Vagina (tissue), 2 donors: ENCODE data around the gene ZNF516. TPM values are rescaled to one million over a fixed set of nuclear protein-coding genes. Genes with fewer than 3 reads are reported as not detected.

Source experiments
- DNase-seq, 2 donors: peaks; one replicate each; pipeline ENCODE4 v3.0.0-alpha.2; 2017; ENCODE audit errors: extremely low spot score in 2 of 2
- H3K27ac ChIP-seq: fragments of 200-600 bp; sonication (generic); one replicate; pipeline ENCODE4 v1.5.1; 2019
- H3K27me3 ChIP-seq: fragments of 200-600 bp; sonication (generic); one replicate; pipeline ENCODE4 v1.5.1; 2019
- H3K36me3 ChIP-seq, 2 donors: fragments of 200-600 bp; sonication (generic); one replicate each; pipeline ENCODE4 v1.5.1; 2017 to 2019
- H3K4me1 ChIP-seq: fragments of 200-600 bp; sonication (generic); one replicate; pipeline ENCODE4 v1.5.1; 2019
- H3K4me3 ChIP-seq, 2 donors: fragments of 200-600 bp; sonication (generic); 1 replicate in 1 of 2; 2 replicates in 1 of 2; pipeline ENCODE4 v1.5.1; 2016 to 2019
- H3K9me3 ChIP-seq: fragments of 200-600 bp; sonication (generic); one replicate; pipeline ENCODE4 v1.5.1; 2019
- POLR2A ChIP-seq, 2 donors: fragments of 450-650 bp; IDR thresholded peaks; one replicate each; pipeline ENCODE4 v1.6.1; 2017; ENCODE audit warnings: antibody characterized with exemption in 2 of 2, mild to moderate bottlenecking in 2 of 2, moderate library complexity in 2 of 2
- POLR2AphosphoS5 ChIP-seq, 2 donors: sonication (generic); formaldehyde crosslinking; IDR thresholded peaks; one replicate each; pipeline ENCODE4 v1.9.0; 2017; ENCODE audit warnings: antibody characterized with exemption in 2 of 2, mild to moderate bottlenecking in 2 of 2, low read depth in 1 of 2; ENCODE audit not compliant: insufficient read depth in 1 of 2
- intact Hi-C: fragments of 100-400 bp; cut with DNase I; formaldehyde crosslinking; loops from one replicate; pipeline ENCODE4 v1.15.1; 2023
- total RNA-seq: library from RNA; depleted of rRNA; stranded (reverse); fragments of >200 nt; gene quantifications from one replicate; pipeline ENCODE4 v1.2.3, GENCODE V29; 2016
- TF ChIP-seq, protein P1 (sequence below), 3 experiments: fragments of 450-650 bp in 2 of 3; fragments of 200-600 bp in 1 of 3; sonication (generic) in 1 of 3; IDR thresholded peaks; one replicate each; pipeline ENCODE4 v1.5.1; 2017 to 2019; ENCODE audit warnings: antibody characterized with exemption in 3 of 3, mild to moderate bottlenecking in 2 of 3, moderate library complexity in 2 of 3

ZNF516 gene
- total RNA-seq, 1 donor from 2014 or later = 46.4 TPM

- H3K27ac ChIP-seq = peak overlapping the region; percentile 97
- H3K36me3 ChIP-seq = no peaks in the 10 kb centered on the region
- H3K9me3 ChIP-seq = no peaks in the 10 kb centered on the region
- no peak for DNase-seq
- peaks cover 37% of the 10 kb centered on the region for H3K4me1 ChIP-seq
- TF ChIP-seq POLR2A (IDR thresholded peaks at IDR 0.05) = no peak
- TF ChIP-seq, protein P1, sequence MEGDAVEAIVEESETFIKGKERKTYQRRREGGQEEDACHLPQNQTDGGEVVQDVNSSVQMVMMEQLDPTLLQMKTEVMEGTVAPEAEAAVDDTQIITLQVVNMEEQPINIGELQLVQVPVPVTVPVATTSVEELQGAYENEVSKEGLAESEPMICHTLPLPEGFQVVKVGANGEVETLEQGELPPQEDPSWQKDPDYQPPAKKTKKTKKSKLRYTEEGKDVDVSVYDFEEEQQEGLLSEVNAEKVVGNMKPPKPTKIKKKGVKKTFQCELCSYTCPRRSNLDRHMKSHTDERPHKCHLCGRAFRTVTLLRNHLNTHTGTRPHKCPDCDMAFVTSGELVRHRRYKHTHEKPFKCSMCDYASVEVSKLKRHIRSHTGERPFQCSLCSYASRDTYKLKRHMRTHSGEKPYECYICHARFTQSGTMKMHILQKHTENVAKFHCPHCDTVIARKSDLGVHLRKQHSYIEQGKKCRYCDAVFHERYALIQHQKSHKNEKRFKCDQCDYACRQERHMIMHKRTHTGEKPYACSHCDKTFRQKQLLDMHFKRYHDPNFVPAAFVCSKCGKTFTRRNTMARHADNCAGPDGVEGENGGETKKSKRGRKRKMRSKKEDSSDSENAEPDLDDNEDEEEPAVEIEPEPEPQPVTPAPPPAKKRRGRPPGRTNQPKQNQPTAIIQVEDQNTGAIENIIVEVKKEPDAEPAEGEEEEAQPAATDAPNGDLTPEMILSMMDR (IDR thresholded peaks at IDR 0.05) = no peak
- no peak for TF ChIP-seq POLR2AphosphoS5 (IDR thresholded peaks at IDR 0.05; ENCODE audit: insufficient read depth in 1 of 2, low read depth in 1 of 2)
- peak overlapping the region; percentile 79 to 99 for H3K4me3 ChIP-seq
- H3K27me3 ChIP-seq = no peaks in the 10 kb centered on the region
- intact Hi-C loops = loop anchor here (5.0 to 10.0 kb wide), 2 partner anchors 38 to 75 kb away; no protein-coding TSS in a partner anchor
Observed at GRCh38 chr18:76490033-76490432, 5.0 kb downstream of the ZNF516 start.

DNA sequence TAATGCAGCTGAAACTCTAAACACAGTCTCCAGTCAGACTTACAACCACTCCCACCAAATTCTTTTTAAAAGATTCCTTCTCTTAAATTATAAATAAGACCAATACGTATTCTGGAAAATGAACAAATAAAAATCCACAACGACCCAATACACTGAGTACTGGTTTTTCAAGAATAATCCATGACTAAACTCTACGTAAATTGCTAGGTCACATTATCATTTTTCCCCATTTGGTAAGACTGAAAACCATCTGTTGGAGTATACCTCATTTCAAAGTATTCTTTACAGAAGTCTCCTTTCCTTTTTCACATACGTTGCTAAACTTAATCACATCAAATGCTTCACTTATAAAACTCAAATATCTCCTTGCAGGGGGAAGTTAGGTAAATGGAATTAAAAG lies 6.0 kb downstream of the ZNF516 start:
- Histone ChIP-seq H3K27ac (peak overlapping the region; percentile 97), H3K4me3 (peak overlapping the region; percentile 41 to 79), H3K4me1 (peaks cover 40% of the 10 kb centered on the region), H3K9me3 (no peaks in the 10 kb centered on the region), H3K27me3 (no peaks in the 10 kb centered on the region), H3K36me3 (no peaks in the 10 kb centered on the region)
- no peak for DNase-seq
- intact Hi-C loops = no loop called here
- TF ChIP-seq POLR2AphosphoS5 (IDR thresholded peaks at IDR 0.05; ENCODE audit: insufficient read depth in 1 of 2, low read depth in 1 of 2) (no peak), POLR2A (IDR thresholded peaks at IDR 0.05) (no peak)
- TF ChIP-seq, protein P1 (IDR thresholded peaks at IDR 0.05) = no peak

- no peak for DNase-seq
- TF ChIP-seq POLR2AphosphoS5 (IDR thresholded peaks at IDR 0.05; ENCODE audit: insufficient read depth in 1 of 2, low read depth in 1 of 2) = no peak
- TF ChIP-seq POLR2A (IDR thresholded peaks at IDR 0.05) = no peak
- TF ChIP-seq, protein P1 (IDR thresholded peaks at IDR 0.05) = no peak
- peak overlapping the region; percentile 41 to 79 for H3K4me3 ChIP-seq
- peaks cover 45% of the 10 kb centered on the region for H3K4me1 ChIP-seq
- H3K27me3 ChIP-seq = no peaks in the 10 kb centered on the region
- H3K36me3 ChIP-seq = no peaks in the 10 kb centered on the region
- no peaks in the 10 kb centered on the region for H3K9me3 ChIP-seq
- intact Hi-C loops = no loop called here
- peak overlapping the region; percentile 97 for H3K27ac ChIP-seq
Observed at GRCh38 chr18:76488190-76488589, 6.9 kb downstream of the ZNF516 start.

- peak overlapping the region; percentile 97 for H3K27ac ChIP-seq
- H3K4me3 ChIP-seq = peak overlapping the region; percentile 41 to 79
- intact Hi-C loops = no loop called here
- TF ChIP-seq POLR2A (IDR thresholded peaks at IDR 0.05) = no peak
- TF ChIP-seq POLR2AphosphoS5 (IDR thresholded peaks at IDR 0.05; ENCODE audit: insufficient read depth in 1 of 2, low read depth in 1 of 2) = peak in 1 of 2 donors; percentile 12
- TF ChIP-seq, protein P1 (IDR thresholded peaks at IDR 0.05) = no peak
- H3K9me3 ChIP-seq = no peaks in the 10 kb centered on the region
- H3K4me1 ChIP-seq = peaks cover 48% of the 10 kb centered on the region
- DNase-seq = no peak
- no peaks in the 10 kb centered on the region for H3K27me3 ChIP-seq
- H3K36me3 ChIP-seq = no peaks in the 10 kb centered on the region
Observed at GRCh38 chr18:76487782-76488181, 7.3 kb downstream of the ZNF516 start.

GRCh38 chr18:76487070-76487469 lies 8.0 kb downstream of the ZNF516 start:
- peaks cover 48% of the 10 kb centered on the region for H3K4me1 ChIP-seq
- H3K27ac ChIP-seq = peak overlapping the region; percentile 97

More at GRCh38 chr18:76487070-76487469, 8.0 kb downstream of the ZNF516 start:
- no peak for DNase-seq
- Histone ChIP-seq H3K9me3 (no peaks in the 10 kb centered on the region), H3K36me3 (no peaks in the 10 kb centered on the region), H3K4me3 (no peak overlapping the region), H3K27me3 (no peaks in the 10 kb centered on the region)
- TF ChIP-seq POLR2A (IDR thresholded peaks at IDR 0.05) (no peak), POLR2AphosphoS5 (IDR thresholded peaks at IDR 0.05; ENCODE audit: insufficient read depth in 1 of 2, low read depth in 1 of 2) (no peak)
- TF ChIP-seq, protein P1 (IDR thresholded peaks at IDR 0.05) = no peak
- intact Hi-C loops = no loop called here
